Trophoblast cell (in vitro differentiated cells and primary cell): ENCODE results near the gene SYCE1.
"Not testable (repeated sequence)": the region's sequence is repeated elsewhere in the genome, so short reads cannot be mapped to it uniquely, and the experiment has no call there.

Experiments used
- DNase-seq, 2 donors: peaks; one replicate each; pipeline ENCODE4 v3.0.0-alpha.2; 2016
- H2AFZ ChIP-seq: 2 replicates; pipeline ENCODE4 v1.6.1; 2013; ENCODE audit warnings: low read length, moderate library complexity, mild to moderate bottlenecking; ENCODE audit not compliant: insufficient read depth, poor library complexity
- H2AK5ac ChIP-seq: 2 replicates; pipeline ENCODE4 v1.6.1; 2013; ENCODE audit warnings: mild to moderate bottlenecking, low read length
- H2BK120ac ChIP-seq: 2 replicates; pipeline ENCODE4 v1.6.1; 2013; ENCODE audit warnings: low read length, mild to moderate bottlenecking, moderate library complexity; ENCODE audit not compliant: insufficient read depth, poor library complexity
- H2BK12ac ChIP-seq: 2 replicates; pipeline ENCODE4 v1.6.1; 2013; ENCODE audit warnings: mild to moderate bottlenecking, low read length, moderate library complexity
- H2BK5ac ChIP-seq: 2 replicates; pipeline ENCODE4 v1.6.1; 2013; ENCODE audit warnings: low read length, low read depth, moderate library complexity, mild to moderate bottlenecking; ENCODE audit not compliant: poor library complexity
- H3K14ac ChIP-seq: 2 replicates; pipeline ENCODE4 v1.6.1; 2013; ENCODE audit warnings: mild to moderate bottlenecking, low read length
- H3K18ac ChIP-seq: 2 replicates; pipeline ENCODE4 v1.6.1; 2013; ENCODE audit warnings: mild to moderate bottlenecking, low read length
- H3K23ac ChIP-seq: 2 replicates; pipeline ENCODE4 v1.6.1; 2013; ENCODE audit warnings: low read length
- H3K27ac ChIP-seq: 2 replicates; pipeline ENCODE4 v1.5.1; 2013; ENCODE audit warnings: low read depth, mild to moderate bottlenecking, inconsistent platforms, low read length, moderate library complexity
- H3K27me3 ChIP-seq: 2 replicates; pipeline ENCODE4 v1.6.1; 2013; ENCODE audit warnings: inconsistent platforms, mild to moderate bottlenecking, low read length, moderate library complexity; ENCODE audit not compliant: insufficient read depth
- H3K36me3 ChIP-seq, 2 experiments: 1 replicate in 1 of 2; 2 replicates in 1 of 2; pipeline ENCODE4 v1.6.1; 2013; ENCODE audit warnings: low read length in 2 of 2, mild to moderate bottlenecking in 2 of 2, moderate library complexity in 1 of 2; ENCODE audit not compliant: insufficient read depth in 2 of 2, control insufficient read depth in 1 of 2
- H3K4ac ChIP-seq: 2 replicates; pipeline ENCODE4 v1.6.1; 2013; ENCODE audit warnings: low read depth, mild to moderate bottlenecking, low read length, moderate library complexity
- H3K4me1 ChIP-seq, 2 experiments: 1 replicate in 1 of 2; 2 replicates in 1 of 2; pipeline ENCODE4 v1.6.1; 2013; ENCODE audit warnings: low read length in 2 of 2, mild to moderate bottlenecking in 2 of 2, moderate library complexity in 1 of 2; ENCODE audit not compliant: insufficient read depth in 2 of 2, control insufficient read depth in 1 of 2
- H3K4me2 ChIP-seq: 2 replicates; pipeline ENCODE4 v1.6.1; 2013; ENCODE audit warnings: inconsistent platforms, mild to moderate bottlenecking, low read length, moderate library complexity
- H3K4me3 ChIP-seq: 2 replicates; pipeline ENCODE4 v1.5.1; 2013; ENCODE audit warnings: mild to moderate bottlenecking, low read depth, low read length, inconsistent platforms
- H3K79me1 ChIP-seq: one replicate; pipeline ENCODE4 v1.6.1; 2013; ENCODE audit warnings: low read length
- H3K79me2 ChIP-seq: 2 replicates; pipeline ENCODE4 v1.6.1; 2013; ENCODE audit warnings: low read length, mild to moderate bottlenecking; ENCODE audit not compliant: control insufficient read depth, insufficient read depth, poor library complexity
- H3K9ac ChIP-seq: 2 replicates; pipeline ENCODE4 v1.6.1; 2013; ENCODE audit warnings: mild to moderate bottlenecking, low read length
- H3K9me3 ChIP-seq: 2 replicates; pipeline ENCODE4 v1.6.1; 2013; ENCODE audit warnings: low read depth, mild to moderate bottlenecking, control low read depth, inconsistent platforms, low read length; ENCODE audit not compliant: insufficient read depth
- H4K12ac ChIP-seq: 2 replicates; pipeline ENCODE4 v1.6.1; 2013; ENCODE audit warnings: low read depth, mild to moderate bottlenecking, low read length, moderate library complexity
- H4K8ac ChIP-seq: 2 replicates; pipeline ENCODE4 v1.6.1; 2013; ENCODE audit warnings: low read depth, mild to moderate bottlenecking, low read length, moderate library complexity
- H4K91ac ChIP-seq: one replicate; pipeline ENCODE4 v1.6.1; 2013; ENCODE audit warnings: low read depth, mild to moderate bottlenecking, low read length, moderate library complexity
- WGBS: extraction: QIAGEN DNeasy Blood & Tissue Kit; methylation state at CpG from one replicate; pipeline ENCODE4 v1.1.7; 2013; ENCODE audit warnings: missing lambda C conversion rate; ENCODE audit not compliant: insufficient read length, insufficient coverage; ENCODE audit errors: extremely low coverage; 5-methylcytosine and 5-hydroxymethylcytosine counted together

The SYCE1 gene

GRCh38 chr10:133608855-133609254, 43.5 kb upstream of the SYCE1 start:
- H3K4ac ChIP-seq = no peak overlapping the region
- H3K9me3 ChIP-seq = peaks cover 19% of the 10 kb centered on the region
- H3K36me3 ChIP-seq = no peaks in the 10 kb centered on the region
- no peak overlapping the region for H2AFZ ChIP-seq
- no peak overlapping the region for H2BK12ac ChIP-seq
- no peak overlapping the region for H3K4me3 ChIP-seq
- DNase-seq = peak in 1 of 2 donors; percentile 46
- no peak overlapping the region for H3K23ac ChIP-seq
- no peak overlapping the region for H2AK5ac ChIP-seq
- no peak overlapping the region for H3K27ac ChIP-seq
- H2BK5ac ChIP-seq = no peak overlapping the region
- no peak overlapping the region for H3K18ac ChIP-seq
- H3K79me2 ChIP-seq = no peaks in the 10 kb centered on the region
- H3K79me1 ChIP-seq = no peaks in the 10 kb centered on the region
- no peak overlapping the region for H3K9ac ChIP-seq
- H4K12ac ChIP-seq = no peak overlapping the region
- no peak overlapping the region for H3K4me2 ChIP-seq
- H4K91ac ChIP-seq = no peak overlapping the region
- WGBS = no CpG with 5 or more reads among the region's 3 CpGs
- H3K4me1 ChIP-seq = no peaks in the 10 kb centered on the region
- no peak overlapping the region for H4K8ac ChIP-seq
- no peaks in the 10 kb centered on the region for H3K27me3 ChIP-seq
- no peak overlapping the region for H3K14ac ChIP-seq
- no peak overlapping the region for H2BK120ac ChIP-seq

GRCh38 chr10:133603434-133603833, 38.1 kb upstream of the SYCE1 start:
- no CpG with 5 or more reads among the region's 2 CpGs for WGBS
- not testable (repeated sequence) for H2BK12ac ChIP-seq, H3K9ac ChIP-seq, H3K4me2 ChIP-seq, H2BK5ac ChIP-seq, H3K4me3 ChIP-seq, H2AFZ ChIP-seq, H3K27me3 ChIP-seq, H2AK5ac ChIP-seq, H3K79me2 ChIP-seq, H3K79me1 ChIP-seq, H2BK120ac ChIP-seq, H3K18ac ChIP-seq, H4K91ac ChIP-seq, H3K14ac ChIP-seq, H4K12ac ChIP-seq, H4K8ac ChIP-seq, H3K36me3 ChIP-seq, H3K4me1 ChIP-seq, H3K4ac ChIP-seq, H3K27ac ChIP-seq, H3K23ac ChIP-seq
- peak in 1 of 2 donors; percentile 31 for DNase-seq
- H3K9me3 ChIP-seq = peaks cover 13% of the 10 kb centered on the region

- Histone ChIP-seq H3K4me2 (no peak overlapping the region), H3K9ac (no peak overlapping the region)
- no CpG with 5 or more reads among the region's 3 CpGs for WGBS
Observed at GRCh38 chr10:133600657-133601056, 35.3 kb upstream of the SYCE1 start.

GRCh38 chr10:133599869-133600268, 34.5 kb upstream of the SYCE1 start:
- not testable (repeated sequence) for H3K27ac ChIP-seq, H2AFZ ChIP-seq, H3K4me2 ChIP-seq, DNase-seq, H3K36me3 ChIP-seq, H3K4ac ChIP-seq, H4K91ac ChIP-seq, H3K79me2 ChIP-seq, H3K14ac ChIP-seq, H3K27me3 ChIP-seq, H3K79me1 ChIP-seq, H4K8ac ChIP-seq, H2BK120ac ChIP-seq, H2AK5ac ChIP-seq, H2BK12ac ChIP-seq, H3K18ac ChIP-seq, H3K4me3 ChIP-seq, H4K12ac ChIP-seq, H3K9ac ChIP-seq, H3K4me1 ChIP-seq, H3K9me3 ChIP-seq, H3K23ac ChIP-seq, H2BK5ac ChIP-seq
- no CpG with 5 or more reads among the region's 8 CpGs for WGBS

More at GRCh38 chr10:133600657-133601056, 35.3 kb upstream of the SYCE1 start:
- H3K79me2 ChIP-seq = no peaks in the 10 kb centered on the region
- no peak overlapping the region for H2BK120ac ChIP-seq
- H3K23ac ChIP-seq = no peak overlapping the region
- no peak overlapping the region for H4K91ac ChIP-seq
- no peak for DNase-seq
- H2BK5ac ChIP-seq = no peak overlapping the region
- no peaks in the 10 kb centered on the region for H3K79me1 ChIP-seq
- H3K18ac ChIP-seq = no peak overlapping the region
- H2AFZ ChIP-seq = no peak overlapping the region
- H3K27ac ChIP-seq = no peak overlapping the region
- H3K14ac ChIP-seq = no peak overlapping the region
- no peaks in the 10 kb centered on the region for H3K27me3 ChIP-seq
- no peak overlapping the region for H3K4me3 ChIP-seq
- no peak overlapping the region for H2BK12ac ChIP-seq
- no peak overlapping the region for H3K4ac ChIP-seq
- H4K8ac ChIP-seq = no peak overlapping the region
- H3K36me3 ChIP-seq = no peaks in the 10 kb centered on the region
- H3K9me3 ChIP-seq = peaks cover 10% of the 10 kb centered on the region
- no peaks in the 10 kb centered on the region for H3K4me1 ChIP-seq
- H2AK5ac ChIP-seq = no peak overlapping the region
- H4K12ac ChIP-seq = no peak overlapping the region
